PC-3 (cell line): ENCODE measurements around the gene ENPP5. TPM values are rescaled to one million over a fixed set of nuclear protein-coding genes. Genes with fewer than 3 reads are reported as not detected.

Experiments
- ATAC-seq: fragments of 200-7000 bp; cut with Tn5 transposase; 2 replicates; pipeline ENCODE4 v1.9.1; 2020; ENCODE audit warnings: mild to moderate bottlenecking, moderate library complexity
- Bru-seq: library from RNA; stranded (reverse); fragments of 400-500 nt; gene quantifications from one replicate; lab custom pipeline; 2021; lab: Mats Ljungman, UMichigan
- BruChase-seq, 2 experiments: library from RNA; stranded (reverse); fragments of 400-500 nt; gene quantifications; one replicate each; lab custom pipeline; 2021; lab: Mats Ljungman, UMichigan
- BruUV-seq: library from RNA; stranded (reverse); fragments of 400-500 nt; replicated peaks from 2 replicates; lab custom pipeline; 2021; lab: Mats Ljungman, UMichigan
- CTCF ChIA-PET: fragments of 300-600 bp; sonication (Branson Sonifier 250); formaldehyde crosslinking; loops from one replicate; lab custom pipeline; 2022; ENCODE audit warnings: antibody characterized with exemption; lab: Charles Lee
- POLR2A ChIA-PET: fragments of 300-600 bp; sonication (Branson Sonifier 250); formaldehyde crosslinking; loops from one replicate; lab custom pipeline; 2022; ENCODE audit warnings: antibody characterized with exemption; ENCODE audit not compliant: unreplicated experiment; lab: Charles Lee
- DNase-seq: peaks from one replicate; pipeline ENCODE4 v3.0.0-alpha.2; 2015
- H2AFZ ChIP-seq: fragments of 300-600 bp; sonication (generic); 2 replicates; pipeline ENCODE4 v1.6.0; 2016; ENCODE audit warnings: antibody characterized with exemption, low read length
- H3F3A ChIP-seq: fragments of 300-600 bp; sonication (generic); one replicate; pipeline ENCODE4 v1.6.0; 2017; ENCODE audit warnings: antibody characterized with exemption, low read length, control low read depth, mild to moderate bottlenecking; ENCODE audit not compliant: unreplicated experiment
- H3K27ac ChIP-seq: fragments of 300-600 bp; sonication (generic); 2 replicates; pipeline ENCODE4 v1.5.1; 2016; ENCODE audit warnings: mild to moderate bottlenecking, low read length
- H3K27me3 ChIP-seq: fragments of 300-600 bp; sonication (generic); 2 replicates; pipeline ENCODE4 v1.6.1; 2016; ENCODE audit warnings: low read length, mixed read lengths
- H3K36me3 ChIP-seq: fragments of 300-600 bp; sonication (generic); 2 replicates; pipeline ENCODE4 v1.6.1; 2016; ENCODE audit warnings: low read depth, mixed run types, low read length, mixed read lengths
- H3K4me1 ChIP-seq: fragments of 300-600 bp; sonication (generic); 2 replicates; pipeline ENCODE4 v1.5.1; 2016; ENCODE audit warnings: low read length; ENCODE audit not compliant: insufficient read depth
- H3K4me2 ChIP-seq: fragments of 300-600 bp; sonication (generic); 2 replicates; pipeline ENCODE4 v1.6.0; 2016; ENCODE audit warnings: low read length
- H3K4me3 ChIP-seq: fragments of 300-600 bp; sonication (generic); 2 replicates; pipeline ENCODE4 v1.5.1; 2016; ENCODE audit warnings: mild to moderate bottlenecking, low read length, mixed read lengths
- H3K79me2 ChIP-seq: fragments of 300-600 bp; sonication (generic); 2 replicates; pipeline ENCODE4 v1.6.1; 2017; ENCODE audit warnings: low read length, mixed read lengths
- H3K9ac ChIP-seq: fragments of 300-600 bp; sonication (generic); 2 replicates; pipeline ENCODE4 v1.6.0; 2016; ENCODE audit warnings: mild to moderate bottlenecking, low read length
- H3K9me2 ChIP-seq: fragments of 300-600 bp; sonication (generic); replicated peaks from 2 replicates; pipeline ENCODE4 v1.6.1; 2016; ENCODE audit warnings: mixed run types, low read length, mixed read lengths
- H3K9me3 ChIP-seq: fragments of 300-600 bp; sonication (generic); 2 replicates; pipeline ENCODE4 v1.6.1; 2016; ENCODE audit warnings: low read length, mixed read lengths
- H4K20me1 ChIP-seq: fragments of 300-600 bp; sonication (generic); 2 replicates; pipeline ENCODE4 v1.6.1; 2016; ENCODE audit warnings: low read length, mixed read lengths
- EZH2 ChIP-seq: fragments of 300-600 bp; sonication (generic); IDR thresholded peaks from one replicate; pipeline ENCODE4 v1.6.1; 2017; ENCODE audit warnings: antibody characterized with exemption, mild to moderate bottlenecking, low read length; ENCODE audit not compliant: unreplicated experiment
- EZH2phosphoT487 ChIP-seq: fragments of 300-600 bp; sonication (generic); IDR thresholded peaks from 2 replicates; pipeline ENCODE4 v1.6.1; 2018; ENCODE audit warnings: mild to moderate bottlenecking, antibody characterized with exemption, low read length, borderline replicate concordance
- intact Hi-C: fragments of 100-400 bp; cut with micrococcal nuclease; formaldehyde crosslinking; loops from 2 replicates; pipeline ENCODE4 v1.9.0; 2023
- long read RNA-seq: library from polyadenylated mRNA; unstranded; transcript quantifications from one replicate; pipeline ENCODE4 v2.0.0, GENCODE V29; 2021; ENCODE audit not compliant: unreplicated experiment
- total RNA-seq: library from RNA; depleted of rRNA; stranded (reverse); fragments of >200 nt; gene quantifications from 2 replicates; pipeline ENCODE4 v1.2.3, GENCODE V29; 2014; rRNA removed
- TF ChIP-seq, protein P1 (sequence below): fragments of 300-600 bp; sonication (generic); conservative IDR thresholded peaks from 2 replicates; pipeline ENCODE4 v1.5.1; 2017; ENCODE audit warnings: antibody characterized with exemption, low read depth, mild to moderate bottlenecking, low read length

Gene ENPP5, protein sequence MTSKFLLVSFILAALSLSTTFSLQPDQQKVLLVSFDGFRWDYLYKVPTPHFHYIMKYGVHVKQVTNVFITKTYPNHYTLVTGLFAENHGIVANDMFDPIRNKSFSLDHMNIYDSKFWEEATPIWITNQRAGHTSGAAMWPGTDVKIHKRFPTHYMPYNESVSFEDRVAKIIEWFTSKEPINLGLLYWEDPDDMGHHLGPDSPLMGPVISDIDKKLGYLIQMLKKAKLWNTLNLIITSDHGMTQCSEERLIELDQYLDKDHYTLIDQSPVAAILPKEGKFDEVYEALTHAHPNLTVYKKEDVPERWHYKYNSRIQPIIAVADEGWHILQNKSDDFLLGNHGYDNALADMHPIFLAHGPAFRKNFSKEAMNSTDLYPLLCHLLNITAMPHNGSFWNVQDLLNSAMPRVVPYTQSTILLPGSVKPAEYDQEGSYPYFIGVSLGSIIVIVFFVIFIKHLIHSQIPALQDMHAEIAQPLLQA
- 0.04 TPM in 1 of 2 replicates, not detected in the other for total RNA-seq
- Bru-seq, nascent RNA = percentile 17 among the genes with signal in this experiment
- BruChase-seq, experiment 1, labeled RNA remaining after a 6-hour chase = percentile 10 among the genes with signal in this experiment
- BruChase-seq, experiment 2, labeled RNA remaining after a 2-hour chase = percentile 13 among the genes with signal in this experiment
- long read RNA-seq, partial matches to known transcripts = 0 of 1 reads
- long read RNA-seq, other reads (novel, unspliced or antisense) = 0 of 1 reads

DNA sequence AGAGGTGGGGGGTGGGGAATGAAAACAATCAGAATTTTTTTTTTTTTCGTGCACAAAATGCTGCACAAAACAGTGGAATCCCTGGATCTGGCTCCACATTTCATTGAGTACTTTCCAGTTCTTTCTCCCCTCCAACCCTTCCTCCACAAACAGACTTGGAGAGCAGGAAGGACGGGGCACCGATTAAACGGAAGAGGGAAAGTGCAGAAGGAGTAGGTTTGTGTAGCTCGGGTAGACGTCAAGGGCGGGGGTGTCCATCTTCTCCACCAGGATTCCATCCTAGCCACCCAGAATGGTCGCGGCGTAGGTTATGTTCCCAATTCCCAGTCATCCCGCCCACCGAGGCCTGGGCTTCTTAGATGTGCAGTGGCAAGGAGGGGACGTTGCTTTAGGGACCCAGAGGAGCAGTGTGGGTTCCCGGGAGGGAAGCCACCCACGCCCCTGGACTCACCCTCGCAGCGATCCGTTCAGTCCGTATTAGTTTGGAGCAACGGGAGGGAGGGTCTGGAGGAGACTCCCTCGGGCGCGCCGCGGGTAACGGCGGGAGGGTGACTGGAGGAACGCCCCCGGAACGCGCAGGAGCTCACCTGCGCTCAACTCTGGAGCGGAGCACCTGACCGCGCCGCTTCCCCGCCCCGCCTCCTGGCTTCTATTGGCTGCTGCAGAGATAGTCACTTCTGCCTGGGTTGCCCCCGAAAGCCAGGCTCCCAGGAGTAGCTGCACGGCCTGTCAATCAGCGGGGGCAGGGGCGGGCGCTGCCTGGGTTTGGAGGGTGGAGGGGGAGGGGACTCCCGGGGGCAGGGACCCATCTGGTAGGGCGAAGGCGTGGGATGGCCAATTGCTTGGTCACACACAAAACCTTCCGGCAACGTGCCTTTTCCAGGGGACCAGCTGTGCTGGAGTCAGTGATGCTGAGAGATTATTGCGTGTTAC lies at the start of gene ENPP5:
Gene ENPP5, minus strand, starts transcription at position 624 of the 933 bp plus-strand sequence. CDS start 2,718 bp downstream, outside the sequence.
- no TSS peak for BruUV-seq
- POLR2A ChIA-PET = interaction anchor here (0.6 kb wide), 1 partner anchor 44 kb away, joined by 5 read pairs; no protein-coding TSS in a partner anchor
- DNase-seq (peak; percentile 9), ATAC-seq (peak; percentile 22)
- Histone ChIP-seq H3K27ac (no peak within 1 kb of the TSS), H3K9me2 (no peaks in the 10 kb centered on the region), H3K9me3 (no peaks in the 10 kb centered on the region), H3K79me2 (no peaks in the 10 kb centered on the region), H3K4me3 (no peak within 1 kb of the TSS; the same call in 1 of the 2 replicates), H3F3A (no peaks in the 10 kb centered on the region), H3K36me3 (no peaks in the 10 kb centered on the region), H2AFZ (no peak within 1 kb of the TSS), H3K27me3 (peaks cover 94% of the 10 kb centered on the region), H3K4me1 (no peaks in the 10 kb centered on the region; the same call in 1 of the 2 replicates), H3K4me2 (peak within 1 kb of the TSS; percentile 18; the same call in 1 of the 2 replicates), H4K20me1 (no peaks in the 10 kb centered on the region), H3K9ac (no peak within 1 kb of the TSS)
- TF ChIP-seq, protein P1, sequence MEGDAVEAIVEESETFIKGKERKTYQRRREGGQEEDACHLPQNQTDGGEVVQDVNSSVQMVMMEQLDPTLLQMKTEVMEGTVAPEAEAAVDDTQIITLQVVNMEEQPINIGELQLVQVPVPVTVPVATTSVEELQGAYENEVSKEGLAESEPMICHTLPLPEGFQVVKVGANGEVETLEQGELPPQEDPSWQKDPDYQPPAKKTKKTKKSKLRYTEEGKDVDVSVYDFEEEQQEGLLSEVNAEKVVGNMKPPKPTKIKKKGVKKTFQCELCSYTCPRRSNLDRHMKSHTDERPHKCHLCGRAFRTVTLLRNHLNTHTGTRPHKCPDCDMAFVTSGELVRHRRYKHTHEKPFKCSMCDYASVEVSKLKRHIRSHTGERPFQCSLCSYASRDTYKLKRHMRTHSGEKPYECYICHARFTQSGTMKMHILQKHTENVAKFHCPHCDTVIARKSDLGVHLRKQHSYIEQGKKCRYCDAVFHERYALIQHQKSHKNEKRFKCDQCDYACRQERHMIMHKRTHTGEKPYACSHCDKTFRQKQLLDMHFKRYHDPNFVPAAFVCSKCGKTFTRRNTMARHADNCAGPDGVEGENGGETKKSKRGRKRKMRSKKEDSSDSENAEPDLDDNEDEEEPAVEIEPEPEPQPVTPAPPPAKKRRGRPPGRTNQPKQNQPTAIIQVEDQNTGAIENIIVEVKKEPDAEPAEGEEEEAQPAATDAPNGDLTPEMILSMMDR = no peak
- TF ChIP-seq EZH2 = peak; percentile 5
- CTCF ChIA-PET = no interaction called here
- intact Hi-C loops = no loop called here

DNA sequence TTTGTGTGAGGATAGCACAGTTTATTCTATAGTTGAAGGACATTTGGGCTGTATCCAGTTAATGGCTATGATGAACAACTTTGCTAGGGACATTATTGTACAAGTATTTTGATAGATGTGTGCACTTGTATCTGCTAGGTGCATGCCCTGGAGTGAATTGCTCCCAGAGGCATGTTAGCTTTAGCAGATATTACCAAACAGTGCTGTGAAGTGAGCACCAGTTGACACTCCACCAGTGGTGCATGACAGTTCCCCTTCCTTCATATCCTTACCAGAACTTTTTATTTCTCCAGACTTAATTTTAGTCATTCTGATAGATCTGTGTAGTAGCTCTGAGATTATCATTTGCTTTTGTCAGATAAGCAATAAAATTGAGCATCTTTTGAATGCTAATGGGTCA lies 48.9 kb upstream of the ENPP5 start:
- H2AFZ ChIP-seq = no peak overlapping the region
- no peak for ATAC-seq
- no peak for TF ChIP-seq EZH2
- no peak for TF ChIP-seq EZH2phosphoT487
- TF ChIP-seq, protein P1 = no peak
- intact Hi-C loops = no loop called here
- H3K9ac ChIP-seq = no peak overlapping the region
- no peaks in the 10 kb centered on the region for H3F3A ChIP-seq
- H3K4me3 ChIP-seq = no peak overlapping the region
- H3K27ac ChIP-seq = no peak overlapping the region
- ChIA-PET CTCF (interaction anchor here (1.6 kb wide), 1 partner anchor 191 kb away, joined by 7 read pairs; no protein-coding TSS in a partner anchor), POLR2A (no interaction called here)
- BruUV-seq = no TSS peak
- no peaks in the 10 kb centered on the region for H3K9me2 ChIP-seq
- no peak overlapping the region for H3K4me2 ChIP-seq
- H3K27me3 ChIP-seq = peaks cover 64% of the 10 kb centered on the region
- no peak for DNase-seq
- H3K36me3 ChIP-seq = no peaks in the 10 kb centered on the region
- H3K4me1 ChIP-seq = no peaks in the 10 kb centered on the region
- H4K20me1 ChIP-seq = no peaks in the 10 kb centered on the region
- H3K9me3 ChIP-seq = no peaks in the 10 kb centered on the region
- H3K79me2 ChIP-seq = no peaks in the 10 kb centered on the region
